ENCODE results near the gene BDH1.
"Not testable (repeated sequence)": the region's sequence is repeated elsewhere in the genome, so short reads cannot be mapped to it uniquely, and the experiment has no call there.

BDH1 gene

DNA sequence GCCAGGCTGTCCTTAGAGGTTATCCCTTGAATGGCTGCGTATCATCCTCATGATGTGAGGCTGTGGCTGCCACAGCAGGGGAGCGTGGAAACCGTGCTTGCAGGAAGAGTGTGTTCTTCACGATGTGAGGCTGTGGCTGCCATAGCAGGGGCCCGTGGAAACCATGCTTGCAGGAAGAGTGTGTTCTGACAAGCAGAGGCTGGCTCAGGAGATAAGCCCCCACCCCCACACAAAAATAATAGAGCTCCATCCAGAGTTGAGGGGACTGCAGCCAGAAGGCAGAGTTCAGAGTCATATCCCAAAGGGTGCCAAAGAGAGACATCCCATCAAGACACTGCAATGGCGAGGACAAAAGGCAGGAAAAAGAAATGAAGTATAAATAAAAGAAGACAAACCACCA, 22.6 kb upstream of the BDH1 start:
- TF ChIP-seq, protein P1, sequence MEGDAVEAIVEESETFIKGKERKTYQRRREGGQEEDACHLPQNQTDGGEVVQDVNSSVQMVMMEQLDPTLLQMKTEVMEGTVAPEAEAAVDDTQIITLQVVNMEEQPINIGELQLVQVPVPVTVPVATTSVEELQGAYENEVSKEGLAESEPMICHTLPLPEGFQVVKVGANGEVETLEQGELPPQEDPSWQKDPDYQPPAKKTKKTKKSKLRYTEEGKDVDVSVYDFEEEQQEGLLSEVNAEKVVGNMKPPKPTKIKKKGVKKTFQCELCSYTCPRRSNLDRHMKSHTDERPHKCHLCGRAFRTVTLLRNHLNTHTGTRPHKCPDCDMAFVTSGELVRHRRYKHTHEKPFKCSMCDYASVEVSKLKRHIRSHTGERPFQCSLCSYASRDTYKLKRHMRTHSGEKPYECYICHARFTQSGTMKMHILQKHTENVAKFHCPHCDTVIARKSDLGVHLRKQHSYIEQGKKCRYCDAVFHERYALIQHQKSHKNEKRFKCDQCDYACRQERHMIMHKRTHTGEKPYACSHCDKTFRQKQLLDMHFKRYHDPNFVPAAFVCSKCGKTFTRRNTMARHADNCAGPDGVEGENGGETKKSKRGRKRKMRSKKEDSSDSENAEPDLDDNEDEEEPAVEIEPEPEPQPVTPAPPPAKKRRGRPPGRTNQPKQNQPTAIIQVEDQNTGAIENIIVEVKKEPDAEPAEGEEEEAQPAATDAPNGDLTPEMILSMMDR (IDR thresholded peaks at IDR 0.05; ENCODE audit: borderline replicate concordance, control extremely low read depth, extremely low read depth, insufficient read depth, missing control alignments): no peak
- DNase-seq (ENCODE audit: low spot score): no peak
- in situ Hi-C loops (cut with MboI; ENCODE audit: low sequenced_read_pairs, unreplicated experiment): no loop called here

DNA sequence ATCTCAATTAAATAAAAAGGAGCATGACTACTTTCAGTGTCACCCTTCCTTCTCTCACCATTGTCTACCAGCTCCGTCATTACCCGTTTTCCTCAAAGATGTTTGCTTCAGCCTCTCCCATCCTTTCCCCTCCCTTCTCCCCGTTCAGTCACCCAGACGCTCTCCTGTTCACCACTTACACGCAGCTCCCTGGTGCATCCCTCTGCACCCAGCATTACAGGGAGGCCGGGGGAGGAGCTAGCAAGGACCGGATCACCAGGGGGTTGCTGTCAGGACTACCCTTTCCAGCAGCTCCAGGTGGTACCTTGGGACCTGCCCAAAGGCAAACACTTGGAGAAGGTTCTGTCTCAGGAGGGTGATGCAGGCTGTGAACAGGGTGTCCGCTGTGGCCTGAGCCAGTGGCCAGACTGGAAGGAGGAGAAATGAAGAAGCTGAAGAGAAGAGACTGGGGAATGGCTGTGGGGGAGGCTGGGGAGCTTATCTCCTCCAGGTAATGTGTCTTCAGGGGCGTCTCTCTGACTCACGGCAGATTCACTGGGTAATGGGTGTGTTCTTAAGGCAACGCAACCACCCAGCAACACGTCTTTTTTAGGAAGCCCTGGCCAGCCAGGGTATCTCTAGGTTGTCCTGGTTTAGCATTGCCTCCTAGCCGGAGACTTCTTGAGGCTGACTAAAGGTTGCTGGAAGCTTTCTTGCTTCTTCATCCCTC, 21.8 kb upstream of the BDH1 start:
- DNase-seq (ENCODE audit: low spot score): no peak
- in situ Hi-C loops (cut with MboI; ENCODE audit: low sequenced_read_pairs, unreplicated experiment): no loop called here
- TF ChIP-seq, protein P1 (IDR thresholded peaks at IDR 0.05; ENCODE audit: borderline replicate concordance, control extremely low read depth, extremely low read depth, insufficient read depth, missing control alignments): no peak

DNA sequence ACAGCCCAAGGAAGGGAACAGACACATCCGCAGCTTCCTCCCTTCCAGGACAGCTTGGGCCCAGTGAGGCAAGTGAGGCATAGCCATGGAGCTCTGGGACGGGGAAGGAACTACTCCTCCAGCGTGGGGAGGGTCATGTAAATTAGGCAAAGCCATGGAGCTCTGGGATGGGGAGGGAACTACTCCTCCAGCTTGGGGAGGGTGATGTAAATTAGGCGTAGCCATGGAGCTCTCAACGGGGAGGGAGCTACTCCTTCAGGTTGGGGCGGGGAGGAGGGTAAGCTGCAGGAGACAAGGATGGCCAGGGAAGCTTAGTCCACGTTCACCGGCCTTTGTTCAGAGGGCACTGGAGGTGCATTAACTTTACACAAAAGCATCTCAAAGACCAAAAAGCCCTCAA, 21.1 kb upstream of the BDH1 start:
- TF ChIP-seq, protein P1 (IDR thresholded peaks at IDR 0.05; ENCODE audit: borderline replicate concordance, control extremely low read depth, extremely low read depth, insufficient read depth, missing control alignments): no peak
- no peak for DNase-seq (ENCODE audit: low spot score)
- in situ Hi-C loops (cut with MboI; ENCODE audit: low sequenced_read_pairs, unreplicated experiment): no loop called here

DNA sequence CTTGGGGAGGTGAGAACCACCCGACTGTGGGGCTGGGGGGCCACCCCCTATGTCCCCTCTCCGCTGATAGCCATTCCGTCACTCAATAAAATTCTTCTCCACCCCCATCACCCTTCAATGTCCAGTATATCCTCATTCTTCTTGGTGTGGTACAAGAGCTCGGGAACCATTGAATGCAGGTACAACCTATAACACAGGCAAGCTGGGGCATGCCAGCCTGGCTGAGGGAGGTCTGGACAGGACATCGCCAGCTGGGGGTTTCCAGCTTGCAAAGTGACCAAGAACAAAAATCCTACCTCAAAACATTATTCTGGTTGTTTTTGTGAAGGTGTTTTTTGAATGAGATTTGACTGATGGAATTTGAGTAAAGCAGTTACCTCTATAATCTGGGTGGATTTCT, 19.6 kb upstream of the BDH1 start:
- DNase-seq (ENCODE audit: low spot score): no peak
- TF ChIP-seq, protein P1 (IDR thresholded peaks at IDR 0.05; ENCODE audit: borderline replicate concordance, control extremely low read depth, extremely low read depth, insufficient read depth, missing control alignments): no peak
- in situ Hi-C loops (cut with MboI; ENCODE audit: low sequenced_read_pairs, unreplicated experiment): no loop called here

DNA sequence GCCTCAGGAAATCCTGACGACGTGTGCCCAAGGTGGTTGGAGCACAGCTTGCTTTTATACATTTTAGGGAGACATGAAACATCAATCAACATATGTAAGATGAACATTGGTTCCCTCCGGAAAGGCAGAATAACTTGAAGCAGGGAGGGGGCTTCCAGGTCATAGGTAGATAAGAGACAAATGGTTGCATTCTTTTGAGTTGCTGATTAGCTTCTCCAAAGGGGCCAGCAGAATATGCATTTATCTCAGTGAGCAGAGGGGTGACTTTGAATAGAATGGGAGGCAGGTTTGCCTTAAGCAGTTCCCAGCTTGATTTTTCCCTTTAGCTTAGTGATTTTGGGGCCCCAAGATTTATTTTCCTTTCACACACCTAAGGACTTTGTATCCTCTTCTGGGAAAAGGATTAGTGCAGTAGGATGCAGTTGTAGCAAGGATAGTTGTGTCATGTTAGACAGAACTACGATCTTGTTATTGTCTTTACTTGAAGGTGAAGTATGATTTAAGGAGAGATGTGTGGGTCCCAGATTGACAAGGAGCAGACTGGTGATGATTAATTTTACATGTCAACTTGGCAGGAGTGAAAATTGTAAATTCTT, 18.7 kb upstream of the BDH1 start:
- DNase-seq (ENCODE audit: low spot score): not testable (repeated sequence)

DNA sequence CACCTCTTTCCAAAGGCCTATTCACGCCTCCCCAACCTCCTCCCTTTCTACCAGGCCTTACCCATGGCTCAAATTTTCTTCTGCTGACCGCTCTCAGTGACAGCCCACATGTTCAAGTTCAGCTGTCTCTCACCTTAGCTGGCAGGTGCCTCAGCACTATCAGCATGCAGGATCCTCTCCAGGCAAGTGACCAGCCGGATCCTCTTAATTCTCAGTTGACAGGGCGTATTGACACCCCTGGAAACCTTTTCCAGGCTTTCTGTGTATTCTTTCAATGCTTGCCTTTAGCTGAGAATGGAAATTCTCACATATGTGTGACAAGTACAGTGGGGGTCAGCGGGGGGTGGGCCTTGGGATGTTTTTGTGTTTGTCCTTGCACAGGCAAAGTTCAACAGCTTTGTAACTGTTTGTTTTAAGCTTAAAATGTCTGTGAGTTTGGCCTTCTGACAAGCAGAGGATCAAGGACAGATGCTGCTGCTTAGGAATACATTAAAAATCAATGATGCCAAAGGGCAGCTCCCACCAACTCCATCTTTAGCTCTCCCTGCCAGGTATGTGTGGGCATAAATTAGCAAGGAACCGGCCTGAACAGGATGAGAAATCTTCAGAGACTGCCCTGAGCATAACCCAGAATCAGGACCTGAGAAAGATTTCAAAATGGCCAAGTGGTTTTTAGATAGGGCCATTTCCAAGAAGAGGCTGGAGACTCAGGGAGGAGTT, 17.4 kb upstream of the BDH1 start:
- TF ChIP-seq, protein P1 (IDR thresholded peaks at IDR 0.05; ENCODE audit: borderline replicate concordance, control extremely low read depth, extremely low read depth, insufficient read depth, missing control alignments): no peak
- DNase-seq (ENCODE audit: low spot score): no peak
- in situ Hi-C loops (cut with MboI; ENCODE audit: low sequenced_read_pairs, unreplicated experiment): no loop called here

More for the DNA sequence above, 18.7 kb upstream of the BDH1 start:
- in situ Hi-C loops (cut with MboI; ENCODE audit: low sequenced_read_pairs, unreplicated experiment): not testable (repeated sequence)

DNA sequence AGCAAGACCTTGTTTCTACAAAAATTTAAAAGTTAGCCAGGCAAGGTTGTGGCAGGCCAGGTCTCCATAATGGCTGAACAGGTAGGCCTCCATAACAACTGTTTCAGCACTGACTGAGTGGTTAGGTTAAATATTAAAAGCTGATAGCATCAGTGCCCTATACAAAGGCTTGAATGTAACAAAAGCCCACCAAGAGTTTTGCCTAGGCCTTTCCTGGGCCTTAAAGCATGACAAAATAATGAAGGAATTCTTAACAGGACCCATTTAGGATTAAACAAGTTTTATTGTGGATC, 16.1 kb upstream of the BDH1 start:
- DNase-seq (ENCODE audit: low spot score); in situ Hi-C loops (cut with MboI; ENCODE audit: low sequenced_read_pairs, unreplicated experiment): not testable (repeated sequence)

DNA sequence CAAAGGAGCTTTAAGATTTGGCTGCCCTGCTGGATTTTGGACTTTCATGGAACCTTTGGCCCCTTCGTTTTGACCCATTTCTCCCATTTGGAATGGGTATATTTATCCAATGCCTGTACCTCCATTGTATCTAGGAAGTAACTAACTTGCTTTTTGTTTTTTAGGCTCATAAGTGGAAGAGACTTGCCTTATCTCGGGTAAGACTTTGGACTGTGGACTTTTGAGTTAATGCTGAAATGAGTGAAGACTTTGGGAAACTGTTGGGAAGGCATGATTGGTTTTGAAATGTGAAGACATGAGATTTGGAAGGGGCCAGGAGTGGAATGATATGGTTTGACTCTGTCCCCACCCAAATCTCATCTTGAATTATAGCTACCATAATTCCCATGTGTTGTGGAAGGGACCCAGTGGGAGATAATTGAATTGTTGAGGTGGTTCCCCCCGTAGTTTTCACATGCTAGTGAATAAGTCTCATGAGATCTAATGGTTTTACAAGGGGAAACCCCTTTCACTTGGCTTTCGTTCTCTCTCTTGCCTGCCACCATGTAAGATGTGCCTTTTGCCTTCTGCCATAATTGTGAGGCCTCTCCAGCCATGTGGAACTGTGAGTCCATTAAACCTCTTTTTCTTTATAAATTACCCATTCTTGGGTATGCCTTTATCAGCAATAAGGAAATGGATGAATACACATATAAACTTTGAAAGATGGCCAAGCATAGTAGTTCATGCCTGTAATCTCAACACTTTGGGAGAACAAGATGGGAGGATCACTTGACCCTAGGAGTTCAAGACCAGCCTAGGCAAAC, 15.5 kb upstream of the BDH1 start:
- in situ Hi-C loops (cut with MboI; ENCODE audit: low sequenced_read_pairs, unreplicated experiment); DNase-seq (ENCODE audit: low spot score): not testable (repeated sequence)

DNA sequence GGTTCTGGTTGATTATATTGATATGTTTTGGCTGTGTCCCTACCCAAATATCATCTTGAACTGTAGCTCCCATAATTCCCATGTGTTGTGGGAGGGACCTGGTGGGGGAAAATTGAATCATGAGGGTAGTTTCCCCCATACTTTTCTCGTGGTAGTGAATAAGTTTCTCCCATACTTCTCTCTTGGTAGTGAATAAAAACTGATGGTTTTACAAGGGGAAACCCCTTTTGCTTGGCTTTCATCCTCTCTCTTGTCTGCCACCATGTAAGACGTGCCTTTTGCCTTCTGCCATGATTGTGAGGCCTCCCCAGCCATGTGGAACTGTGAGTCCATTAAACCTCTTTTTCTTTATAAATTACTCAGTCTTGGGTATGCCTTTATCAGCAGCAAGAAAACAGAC, 13.7 kb upstream of the BDH1 start:
- DNase-seq (ENCODE audit: low spot score); in situ Hi-C loops (cut with MboI; ENCODE audit: low sequenced_read_pairs, unreplicated experiment): not testable (repeated sequence)

All from GM13976 (cell line).